CD4-positive, alpha-beta T cell treated with Interleukin-4 for 4 hours (primary cell): ENCODE results near the gene REPIN1.

Experiments used
- DNase-seq: peaks from one replicate; pipeline ENCODE4 v3.0.0-alpha.2; 2020

REPIN1 gene

GRCh38 chr7:150361807-150362621, 6.6 kb upstream of the REPIN1 start:
- DNase-seq = no peak

- DNase-seq = no peak
Observed at GRCh38 chr7:150363370-150363769, 5.3 kb upstream of the REPIN1 start.

- no peak for DNase-seq
Observed at GRCh38 chr7:150363872-150364271, 4.8 kb upstream of the REPIN1 start.

GRCh38 chr7:150365194-150365593, 3.4 kb upstream of the REPIN1 start:
- DNase-seq = no peak

GRCh38 chr7:150365673-150366398, 2.8 kb upstream of the REPIN1 start:
- no peak for DNase-seq

GRCh38 chr7:150367677-150368095, 936 bp upstream of the REPIN1 start:
- DNase-seq = no peak

GRCh38 chr7:150368884-150369747, 494 bp downstream of the REPIN1 start:
- DNase-seq = peak; percentile 52

GRCh38 chr7:150369748-150370501, 1.3 kb downstream of the REPIN1 start:
- no peak for DNase-seq

- DNase-seq = no peak
Observed at GRCh38 chr7:150370612-150371071, 2.0 kb downstream of the REPIN1 start.

GRCh38 chr7:150371131-150371995, 2.7 kb downstream of the REPIN1 start:
- DNase-seq = no peak

- no peak for DNase-seq
Observed at GRCh38 chr7:150371996-150372270, 3.3 kb downstream of the REPIN1 start.

GRCh38 chr7:150372271-150373048, 3.8 kb downstream of the REPIN1 start:
- no peak for DNase-seq

- no peak for DNase-seq
Observed at GRCh38 chr7:150373049-150373801, 4.6 kb downstream of the REPIN1 start.

GRCh38 chr7:150374026-150374425, 5.4 kb downstream of the REPIN1 start:
- no peak for DNase-seq

- no peak for DNase-seq
Observed at GRCh38 chr7:150374472-150374871, 5.8 kb downstream of the REPIN1 start.

GRCh38 chr7:150375662-150376521, 7.3 kb downstream of the REPIN1 start:
- peak; percentile 52 for DNase-seq

- DNase-seq = no peak
Observed at GRCh38 chr7:150376560-150376959, 7.9 kb downstream of the REPIN1 start.

- no peak for DNase-seq
Observed at GRCh38 chr7:150377196-150377595, 8.6 kb downstream of the REPIN1 start.

- DNase-seq = no peak
Observed at GRCh38 chr7:150377635-150378034, 9.0 kb downstream of the REPIN1 start.
